GDM1 (cell line): Measurements from ENCODE around the gene DCTN3.

Experiments used
- DNase-seq: peaks from one replicate; lab custom pipeline; 2025; lab: John Stamatoyannopoulos, UW

Gene DCTN3

DNA sequence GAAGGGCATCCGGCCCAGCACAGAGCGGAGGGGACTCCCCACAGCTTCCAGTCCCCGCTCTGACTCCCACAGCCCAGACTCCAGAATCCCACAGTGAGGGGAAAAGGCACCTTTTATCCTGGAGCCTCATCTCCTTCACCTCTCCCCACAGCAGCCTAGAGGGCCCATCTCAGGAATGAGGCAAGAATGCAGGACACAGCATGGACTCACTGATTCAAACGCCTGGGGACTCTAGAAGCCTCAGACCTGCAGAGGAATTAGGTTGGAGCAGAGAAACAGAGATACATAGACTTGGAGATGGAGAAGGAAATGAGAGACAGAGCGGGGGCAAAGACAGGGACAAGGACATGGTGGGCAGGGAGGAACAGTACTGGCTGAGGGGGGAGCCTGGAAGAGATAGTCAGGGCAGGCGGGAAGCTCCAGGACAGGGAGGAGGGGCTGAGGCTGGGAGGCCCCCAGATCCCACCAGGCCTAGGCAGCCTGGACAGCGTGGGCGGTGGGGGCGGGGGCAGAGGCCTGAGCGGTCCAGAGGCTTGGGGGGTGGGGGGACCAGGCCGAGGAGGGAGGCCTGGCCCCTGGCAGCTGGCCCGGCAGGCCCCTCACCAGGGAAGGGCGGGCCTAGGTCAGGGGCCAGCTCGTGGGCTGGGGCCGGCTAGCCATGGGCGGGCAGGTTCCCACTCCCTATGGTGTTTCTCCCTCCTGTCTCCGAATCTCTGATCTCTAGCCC lies 46.5 kb downstream of the DCTN3 start:
- DNase-seq, result no peak

DNA sequence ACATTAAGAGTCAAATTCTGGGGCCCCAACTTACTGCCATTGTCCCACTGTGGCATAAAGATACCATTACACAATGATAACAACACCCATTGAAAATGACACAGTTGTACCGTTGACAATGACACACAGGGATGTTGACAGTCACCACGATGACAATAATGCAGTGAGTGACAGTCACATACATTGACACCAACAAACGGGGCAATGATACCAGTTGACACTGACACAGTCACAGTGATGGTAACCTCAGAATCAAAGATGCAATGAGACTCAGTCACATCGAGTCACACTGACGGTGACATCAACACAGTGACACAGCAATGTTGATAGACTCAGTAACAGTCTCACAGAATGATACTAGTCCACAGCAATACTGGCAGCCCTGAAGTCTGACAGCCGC lies 47.7 kb downstream of the DCTN3 start:
- no peak for DNase-seq

DNA sequence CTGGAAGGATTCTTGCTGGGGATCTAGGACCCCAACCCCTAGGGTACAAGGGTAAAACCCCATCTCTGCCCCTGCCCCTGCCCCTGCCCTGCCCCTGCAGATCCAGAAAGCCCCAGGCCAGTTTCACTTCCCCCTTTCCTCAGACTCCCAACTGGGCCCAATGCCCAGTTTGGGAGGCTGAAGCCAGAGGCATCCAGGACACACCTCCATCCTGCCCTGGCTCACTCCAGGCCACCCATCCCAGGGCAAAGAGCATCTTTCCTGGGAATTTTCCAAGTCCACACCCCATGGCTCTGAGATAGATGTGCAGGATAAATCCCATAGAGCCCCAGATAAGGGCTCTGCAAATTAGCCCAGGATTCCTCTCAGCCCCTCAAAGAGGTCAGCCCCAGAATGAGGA lies 48.2 kb downstream of the DCTN3 start:
- DNase-seq, result no peak

DNA sequence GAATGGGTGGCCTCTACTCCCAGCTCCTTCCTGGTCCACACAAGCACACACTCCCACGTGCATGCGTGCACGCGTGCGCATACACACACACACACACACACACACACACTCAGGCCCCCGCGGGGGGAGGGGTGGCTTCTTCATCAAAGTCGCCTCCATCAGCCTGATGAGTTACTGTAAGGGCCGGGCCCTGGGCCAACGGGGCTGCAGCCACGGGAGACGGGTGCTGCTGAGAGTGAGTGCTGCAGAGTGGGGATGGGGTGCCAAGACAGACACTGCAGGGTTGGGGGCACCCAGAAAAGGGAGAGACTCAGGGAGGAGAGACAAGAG lies 48.8 kb downstream of the DCTN3 start:
- DNase-seq, result no peak

DNA sequence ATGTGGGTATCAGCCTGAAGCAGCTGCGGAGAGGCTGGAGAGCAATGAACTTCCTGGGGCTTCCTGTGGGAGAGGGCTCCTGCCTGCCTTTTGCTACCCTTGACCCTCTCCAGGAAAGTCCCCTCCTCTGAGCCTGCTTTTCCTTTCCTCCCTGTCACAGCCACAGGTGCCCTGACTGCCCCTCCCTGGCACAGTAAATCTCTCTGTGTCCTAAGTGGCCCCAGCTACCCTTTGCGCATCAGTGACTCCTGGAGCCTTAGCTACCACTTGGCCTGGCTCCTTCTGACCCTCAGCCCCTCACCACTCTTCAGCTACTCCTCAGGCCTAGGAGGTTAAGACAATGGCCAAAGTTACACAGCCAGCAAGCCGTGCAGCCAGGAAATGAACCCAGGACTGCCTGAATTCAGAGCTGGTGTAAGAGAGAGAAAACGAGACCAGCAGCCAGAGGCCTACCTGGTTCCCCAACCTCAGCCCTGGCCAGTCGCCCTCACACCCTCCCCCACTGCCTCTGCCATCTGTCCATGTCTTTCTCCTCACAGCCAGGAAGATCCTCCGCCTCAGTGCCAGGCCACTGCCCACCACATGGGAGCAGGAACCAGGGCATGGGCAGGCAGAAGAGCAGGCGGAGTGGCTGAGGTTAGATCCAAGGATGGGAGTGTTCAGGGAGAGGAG lies 49.4 kb downstream of the DCTN3 start:
- no peak for DNase-seq

DNA sequence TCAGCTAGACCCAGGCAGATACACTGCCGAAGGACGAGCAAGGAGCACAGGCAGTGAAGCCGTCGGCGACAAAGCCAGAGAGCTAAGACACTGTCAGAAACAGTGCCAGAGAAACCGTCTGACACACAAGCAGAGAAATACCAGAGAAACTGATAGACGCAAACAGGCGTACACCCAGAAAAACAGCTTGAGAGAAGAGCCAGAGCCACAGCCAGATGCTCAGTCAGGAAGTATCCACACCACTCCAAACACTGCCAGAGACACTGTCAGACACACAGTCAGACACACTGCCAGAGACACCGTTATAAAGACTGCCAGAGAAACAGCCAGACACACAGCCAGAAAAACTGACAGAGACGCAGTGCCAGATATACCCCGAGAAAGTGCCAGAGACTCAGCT lies 49.9 kb downstream of the DCTN3 start:
- DNase-seq, result no peak

DNA sequence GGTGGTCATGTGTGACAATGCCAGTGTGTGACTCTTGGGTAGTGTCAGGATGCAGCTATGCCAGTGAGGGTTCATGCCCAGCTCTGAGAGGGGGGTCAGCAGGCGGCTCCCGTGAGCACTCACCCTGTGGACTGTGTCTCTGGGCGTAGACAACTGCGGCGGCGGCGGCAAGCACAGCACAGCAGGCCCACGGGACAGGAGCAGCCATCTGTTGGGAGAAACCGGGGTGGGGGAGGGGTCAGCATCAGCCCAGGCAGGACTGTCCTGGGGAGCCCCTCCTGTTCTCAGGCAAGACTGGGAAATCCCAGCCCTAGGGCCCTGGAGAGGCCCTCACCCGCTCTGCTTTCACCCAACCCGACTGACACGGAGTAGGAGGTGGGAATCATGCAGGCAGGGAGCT lies 51.5 kb downstream of the DCTN3 start:
- DNase-seq, result no peak

DNA sequence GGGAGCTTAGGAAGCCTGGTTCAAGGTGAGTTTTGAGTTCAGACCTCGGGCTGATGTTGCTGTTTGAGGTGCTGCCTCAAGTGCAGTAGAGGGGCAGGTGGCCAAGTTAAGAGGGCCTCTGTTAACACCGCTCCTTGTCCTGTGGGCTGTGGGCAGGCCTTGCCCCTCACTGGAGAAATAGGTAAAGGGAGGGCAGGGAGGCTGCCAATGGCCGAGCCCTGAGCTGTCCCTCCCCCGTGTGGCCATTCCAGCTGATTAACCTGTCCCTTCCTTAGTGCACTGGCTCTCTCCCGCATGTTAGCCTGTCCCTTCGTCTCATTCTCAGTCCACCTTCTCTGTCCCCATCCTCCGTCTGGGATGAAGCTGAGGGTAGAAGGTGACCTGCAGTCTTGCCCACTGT lies 52.2 kb downstream of the DCTN3 start:
- DNase-seq, result no peak

DNA sequence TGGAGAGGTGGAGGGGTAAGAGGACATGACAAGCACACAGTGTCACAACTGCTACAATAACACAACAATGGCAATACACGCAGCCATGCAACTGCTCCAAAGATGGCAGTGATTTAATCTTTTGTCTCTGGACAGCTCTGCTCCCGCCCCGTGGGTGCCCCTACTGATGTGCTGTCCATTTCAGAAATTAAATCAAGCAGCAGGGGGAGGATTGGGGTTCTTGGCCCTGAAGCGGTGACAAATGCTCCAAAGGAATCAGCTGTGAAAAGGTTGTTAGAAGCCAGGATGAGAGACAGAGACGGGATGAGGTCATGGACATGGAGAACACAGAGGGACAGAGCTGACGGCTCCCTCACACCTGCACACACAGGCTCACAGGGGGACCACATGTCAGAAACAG lies 53.3 kb downstream of the DCTN3 start:
- DNase-seq, result no peak

DNA sequence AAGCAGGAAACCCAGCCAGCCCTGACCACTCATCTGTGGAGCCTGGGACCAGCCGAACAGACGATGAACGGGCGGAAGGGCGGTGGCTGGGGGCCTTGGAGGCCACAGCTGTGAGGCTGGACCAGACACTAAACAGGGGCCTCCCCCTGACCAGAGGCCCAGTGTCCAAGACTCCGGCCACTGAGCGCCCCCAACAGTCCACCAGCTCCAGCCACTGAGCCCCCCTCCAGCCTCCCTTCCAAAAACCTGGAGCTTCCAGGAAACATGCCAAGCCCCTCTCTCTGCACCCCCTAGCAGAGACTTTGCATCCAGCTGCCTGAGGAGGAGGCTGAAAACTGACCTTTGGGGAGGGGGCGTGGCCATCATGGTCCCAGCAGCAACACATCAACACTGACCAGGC lies 54.0 kb downstream of the DCTN3 start:
- no peak for DNase-seq

DNA sequence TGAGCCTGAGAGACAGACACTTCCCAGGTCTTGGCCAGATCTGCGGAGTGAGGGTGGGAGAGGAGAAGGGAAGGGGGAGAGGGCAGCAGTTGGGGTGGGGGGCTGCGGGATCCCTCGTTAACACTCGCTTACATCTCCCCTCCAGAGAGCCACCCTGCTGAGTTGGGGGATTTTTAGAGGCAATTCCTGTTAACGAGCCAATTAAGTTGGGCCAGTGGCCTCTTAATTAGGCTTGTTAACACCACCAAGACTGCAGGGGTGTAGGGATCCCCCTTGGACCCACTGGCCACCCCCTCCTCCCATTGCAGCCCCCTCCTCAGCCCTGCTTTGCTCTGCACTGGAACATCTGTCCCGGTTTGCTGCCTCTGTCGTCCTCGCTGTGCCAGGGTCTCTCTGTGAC lies 54.4 kb downstream of the DCTN3 start:
- DNase-seq, result no peak

DNA sequence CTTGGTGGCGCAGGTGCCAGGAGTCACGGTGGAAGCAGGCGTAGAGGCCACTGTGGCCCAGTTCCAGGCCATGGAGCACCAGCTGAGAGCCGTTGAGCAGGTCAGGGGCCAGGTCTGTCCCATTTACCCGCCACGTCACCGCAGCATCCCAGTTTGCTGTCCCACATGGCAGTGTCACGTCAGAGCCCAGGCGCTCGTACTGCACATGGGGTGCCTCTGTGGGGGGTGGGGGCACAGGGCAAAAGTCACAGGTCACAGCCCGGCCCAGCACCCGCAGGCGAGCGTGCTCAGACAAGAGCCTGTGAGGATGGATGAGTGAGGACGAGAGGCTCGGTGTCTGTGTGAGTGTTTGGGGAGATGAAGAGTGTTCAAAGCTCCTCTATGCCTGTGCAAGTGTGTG lies 55.7 kb downstream of the DCTN3 start:
- no peak for DNase-seq
